GM19397 (cell line): ENCODE measurements around the gene DEFB108B.
"Not testable (repeated sequence)": the region's sequence is repeated elsewhere in the genome, so short reads cannot be mapped to it uniquely, and the experiment has no call there.

Experiments used
- ATAC-seq: cut with Tn5 transposase; IDR thresholded peaks from one replicate; pipeline ENCODE4 v1.9.1; 2021; ENCODE audit warnings: mild to moderate bottlenecking, moderate library complexity; ENCODE audit not compliant: unreplicated experiment

Gene DEFB108B, protein sequence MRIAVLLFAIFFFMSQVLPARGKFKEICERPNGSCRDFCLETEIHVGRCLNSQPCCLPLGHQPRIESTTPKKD

DNA sequence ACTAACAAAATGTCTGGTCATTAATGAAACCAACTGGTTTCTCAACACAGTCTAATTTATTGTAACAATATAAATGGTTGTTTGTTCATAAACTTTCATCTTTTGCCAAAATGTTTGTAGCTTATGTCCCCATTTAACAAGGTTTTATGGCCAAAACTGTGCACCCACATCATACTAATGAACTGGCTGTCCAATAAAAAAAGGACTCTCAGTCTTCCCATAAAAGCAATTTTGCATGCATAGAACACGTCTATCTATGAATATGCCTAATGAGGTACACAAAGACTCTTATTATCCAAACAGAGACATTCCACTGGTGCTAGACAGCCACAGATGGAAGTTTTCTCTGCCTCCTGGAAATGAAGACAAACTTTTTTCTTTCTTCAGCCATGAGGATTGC is at the start of gene DEFB108B:
DEFB108B (plus strand) TSS at position 390 of the 400 bp plus-strand sequence; CDS start at position 390, 0 bp downstream.
- not testable (repeated sequence) for ATAC-seq

DNA sequence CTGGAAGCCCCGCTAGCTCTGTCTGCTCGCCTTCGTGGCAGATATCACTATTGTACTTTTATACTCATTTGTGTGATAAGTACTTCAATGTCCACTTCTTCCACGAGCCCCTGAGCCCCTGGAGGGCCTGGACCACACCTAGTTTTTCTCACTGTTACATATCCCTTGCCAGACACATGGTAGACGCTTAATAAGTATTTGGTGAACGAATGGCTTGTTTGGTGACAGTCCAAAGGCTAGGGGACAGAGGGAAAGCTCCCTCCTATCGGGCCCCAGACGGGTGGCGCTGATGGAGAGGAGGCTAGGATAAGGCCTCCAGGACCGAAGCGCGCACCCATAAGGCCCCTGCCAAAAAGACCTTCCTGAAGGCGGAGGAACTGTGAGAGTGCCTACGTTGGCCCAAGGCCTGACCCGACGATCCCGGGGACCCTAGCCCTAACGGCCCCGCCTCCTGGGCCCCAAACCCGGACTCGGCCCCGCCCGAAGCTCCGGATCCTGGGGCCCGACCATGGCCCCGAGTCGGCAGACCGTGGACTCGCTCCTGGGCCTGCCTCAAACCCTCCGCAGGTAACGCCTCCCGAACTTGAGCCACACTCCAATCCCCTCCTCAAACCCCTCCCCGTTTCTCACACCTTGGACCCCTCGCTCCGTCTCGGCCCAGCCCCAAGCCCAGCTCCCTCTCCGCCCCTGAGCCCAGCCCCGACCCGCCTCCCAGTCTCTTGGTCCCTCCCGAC is 46.7 kb upstream of the DEFB108B start:
- peak; percentile 42 for ATAC-seq

DNA sequence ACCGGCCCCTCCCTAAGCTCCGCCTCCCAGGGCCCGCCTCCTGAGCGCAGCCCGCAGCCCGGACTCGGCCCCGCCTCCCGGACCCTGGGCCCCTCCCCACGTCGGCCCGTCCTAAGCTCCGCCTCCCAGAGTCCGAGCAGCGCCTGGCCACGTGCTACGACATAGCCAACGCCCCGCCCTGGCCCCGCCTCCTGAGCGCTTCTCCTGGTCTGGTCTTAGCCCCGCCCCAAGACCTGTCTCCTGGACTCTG is 46.2 kb upstream of the DEFB108B start:
- ATAC-seq, result peak; percentile 97

DNA sequence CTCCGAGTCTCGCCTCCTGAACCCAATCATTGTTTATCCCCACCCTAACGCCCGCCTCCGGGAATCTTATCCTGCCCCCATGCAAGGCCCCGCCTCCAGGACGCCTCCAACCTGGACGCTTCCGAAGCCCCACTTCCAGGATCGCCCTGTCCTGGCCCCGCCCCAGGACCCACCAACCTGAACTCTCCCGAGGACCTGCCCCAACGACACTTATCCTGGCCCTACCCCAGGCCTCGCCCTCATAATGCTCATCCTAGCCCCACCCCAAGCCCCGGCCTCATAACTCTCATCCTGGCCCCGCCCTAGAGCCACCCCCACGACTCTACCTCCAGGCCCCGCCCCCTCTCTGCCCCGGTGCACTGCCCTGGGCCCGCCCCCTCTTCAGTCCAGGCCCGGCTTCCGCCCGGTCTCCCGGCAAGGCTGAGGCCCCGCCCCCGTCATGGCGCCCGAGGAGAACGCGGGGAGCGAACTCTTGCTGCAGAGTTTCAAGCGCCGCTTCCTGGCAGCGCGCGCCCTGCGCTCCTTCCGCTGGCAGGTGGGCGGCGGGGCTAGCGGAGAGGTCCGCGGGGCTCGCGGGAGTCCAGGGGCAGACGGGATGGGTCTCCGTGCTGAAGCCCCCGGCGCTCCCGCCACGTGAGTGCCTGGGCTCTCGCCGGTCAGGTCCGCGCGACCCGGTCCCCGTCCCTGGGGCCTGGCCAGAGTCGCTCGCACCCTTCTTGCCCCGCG is 45.7 kb upstream of the DEFB108B start:
- peak; percentile 82 for ATAC-seq

DNA sequence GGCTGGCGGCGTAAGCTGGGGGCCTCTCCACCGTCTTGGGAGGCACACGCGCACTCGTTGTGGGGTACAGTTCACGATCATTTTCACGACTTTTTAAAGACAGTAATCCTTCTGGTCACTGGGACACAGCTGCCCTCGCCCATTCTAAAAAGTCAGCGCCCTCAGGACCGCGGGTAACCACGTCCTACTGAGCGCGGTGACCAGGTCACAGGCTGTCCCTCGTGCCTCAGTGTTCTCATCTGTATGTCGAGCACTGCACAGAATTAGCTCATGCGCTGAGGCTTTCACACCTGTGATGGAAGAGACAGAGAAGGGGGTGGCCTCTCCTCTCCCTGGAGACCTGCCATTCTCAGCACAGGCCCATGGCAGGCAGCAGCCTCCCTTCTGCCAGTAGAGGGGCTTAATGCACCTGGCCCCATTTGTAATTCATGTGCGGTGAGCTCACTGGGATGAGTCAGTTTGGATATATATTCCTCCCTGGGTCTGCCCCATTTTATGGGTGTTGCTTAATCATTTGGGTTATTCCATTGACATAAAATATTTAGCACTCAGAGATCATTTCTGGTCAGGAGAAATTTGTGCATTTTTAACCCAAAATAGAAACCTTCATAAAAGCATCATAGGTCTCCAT is 45.1 kb upstream of the DEFB108B start:
- not testable (repeated sequence) for ATAC-seq

DNA sequence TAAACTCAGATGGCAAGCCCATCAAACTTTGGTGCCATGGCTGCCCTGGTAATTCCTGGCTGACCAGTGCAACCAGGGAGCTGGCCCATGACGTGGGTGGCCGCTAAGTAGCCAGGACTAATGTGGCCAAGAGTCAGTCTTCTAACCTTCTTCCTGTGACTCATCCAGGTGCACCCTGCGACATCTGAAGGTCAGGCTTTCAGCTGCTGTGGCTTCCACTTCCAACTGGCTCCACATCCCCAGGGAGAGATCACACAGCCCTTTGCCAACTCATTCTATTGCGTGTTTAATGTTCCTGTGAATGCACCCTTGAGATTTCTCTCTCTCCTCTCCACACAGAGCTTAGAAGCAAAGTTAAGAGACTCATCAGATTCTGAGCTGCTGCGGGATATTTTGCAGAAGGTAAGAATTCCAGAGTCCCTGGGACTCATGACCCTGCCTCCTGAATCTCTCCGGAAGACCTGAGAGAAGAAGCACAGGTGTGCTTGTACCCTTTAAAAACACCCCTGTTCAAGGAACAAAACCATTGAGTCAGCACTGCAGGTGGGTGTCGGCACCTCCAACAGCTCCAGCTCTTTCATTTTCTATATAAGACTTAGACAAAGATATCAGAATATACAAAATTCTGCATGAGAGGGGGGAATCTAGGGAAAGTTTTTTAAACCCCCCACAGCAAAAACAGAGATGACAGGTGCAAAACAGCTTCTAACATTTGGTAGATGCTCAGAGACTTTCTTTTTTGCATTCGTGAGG is 43.4 kb upstream of the DEFB108B start:
- ATAC-seq, result not testable (repeated sequence)

DNA sequence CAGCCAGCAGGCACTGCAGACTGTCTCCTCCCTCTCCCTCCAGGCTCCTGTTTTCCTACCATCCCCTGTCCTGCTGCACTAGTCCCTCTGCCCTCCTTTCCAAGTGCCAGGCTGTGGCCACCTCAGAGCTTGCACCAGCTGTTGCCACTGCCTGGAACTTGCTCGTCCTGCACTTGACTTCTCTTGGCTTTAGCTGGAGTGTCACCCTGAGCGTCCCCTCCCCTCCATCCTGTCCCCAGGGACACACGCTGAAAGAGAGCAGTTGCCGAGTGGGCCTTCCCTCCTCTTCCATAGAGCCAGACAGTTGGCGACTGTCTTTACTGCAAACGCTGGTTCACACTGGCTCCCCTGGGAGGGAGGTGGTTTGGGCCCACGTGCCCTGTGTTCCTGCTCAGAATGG is 41.9 kb upstream of the DEFB108B start:
- ATAC-seq, result not testable (repeated sequence)

DNA sequence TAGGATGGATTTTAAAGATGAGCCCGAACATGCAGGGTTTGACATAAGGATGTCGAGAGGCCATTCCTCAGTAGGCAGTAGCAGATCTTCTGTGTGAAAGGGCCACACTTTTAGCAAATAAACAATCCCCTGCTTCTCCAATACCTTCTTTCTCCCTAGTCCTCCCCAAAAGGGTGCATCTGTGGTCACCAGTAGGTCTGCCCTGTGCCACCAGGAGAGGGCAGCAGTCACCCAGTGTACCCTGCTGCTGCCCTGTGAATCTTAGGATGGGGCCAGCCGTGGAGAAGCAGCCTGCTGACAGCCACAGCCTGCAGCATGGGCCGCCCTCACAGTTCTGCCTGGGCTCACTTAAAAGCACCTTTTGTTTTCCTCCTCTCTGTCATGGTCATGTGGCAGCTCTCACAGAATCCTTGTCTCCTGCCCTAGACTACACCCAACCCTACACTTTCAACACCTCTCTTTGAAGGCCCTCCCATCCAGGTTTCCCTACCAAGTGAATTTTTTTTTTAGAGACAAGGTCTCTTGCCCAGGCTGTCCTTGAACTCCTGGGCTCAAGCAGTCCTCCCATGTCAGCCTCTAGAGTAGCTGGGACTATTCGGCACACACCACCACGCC is 40.3 kb upstream of the DEFB108B start:
- ATAC-seq, result not testable (repeated sequence)

DNA sequence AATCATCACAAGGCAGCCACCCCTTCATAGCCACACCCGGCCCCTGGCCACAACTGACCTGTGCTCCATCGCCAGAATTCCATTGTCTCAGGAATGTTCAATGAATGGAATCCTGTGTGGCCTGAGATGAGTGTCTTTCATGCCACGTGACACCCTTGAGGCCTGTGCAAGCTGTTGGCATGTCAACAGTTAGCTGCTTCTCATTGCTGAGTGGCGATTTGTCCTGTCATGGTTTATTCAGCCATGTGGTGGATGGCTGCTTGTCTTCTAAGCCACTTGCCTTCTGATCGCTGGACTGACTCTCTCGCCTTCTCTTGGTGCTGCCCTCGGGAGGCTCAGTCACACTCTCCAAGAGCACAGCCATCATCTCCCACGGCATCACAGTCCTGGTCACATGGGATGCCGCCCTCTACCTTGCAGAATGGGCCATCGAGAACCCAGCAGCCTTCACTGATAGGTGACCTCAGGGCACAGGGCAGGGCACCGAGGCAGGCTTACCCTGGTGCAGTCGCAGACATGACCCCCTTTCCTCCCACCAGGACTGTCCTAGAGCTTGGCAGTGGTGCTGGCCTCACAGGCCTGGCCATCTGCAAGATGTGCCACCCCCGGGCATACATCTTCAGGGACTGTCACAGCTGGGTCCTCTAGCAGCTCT is 38.5 kb upstream of the DEFB108B start:
- ATAC-seq, result not testable (repeated sequence)

DNA sequence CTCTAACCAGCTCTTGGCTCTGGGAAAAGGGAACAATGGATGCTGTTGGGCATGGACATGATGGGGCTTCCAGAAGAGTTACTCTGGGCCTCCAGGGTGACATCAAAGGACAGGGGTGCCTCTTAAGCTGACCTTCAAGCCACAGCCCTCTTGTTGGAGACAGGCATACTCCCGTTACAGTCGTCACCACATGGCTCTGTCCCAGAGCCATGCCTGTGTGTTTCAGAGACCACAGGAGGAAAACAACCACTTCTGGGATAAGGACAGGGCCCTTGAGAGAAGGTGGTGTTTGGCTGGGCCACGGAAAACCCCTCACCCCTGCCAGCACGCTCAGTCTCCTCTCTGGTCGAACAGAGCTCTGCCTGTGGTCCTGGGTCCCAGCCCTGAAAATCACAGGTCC is 37.8 kb upstream of the DEFB108B start:
- not testable (repeated sequence) for ATAC-seq

DNA sequence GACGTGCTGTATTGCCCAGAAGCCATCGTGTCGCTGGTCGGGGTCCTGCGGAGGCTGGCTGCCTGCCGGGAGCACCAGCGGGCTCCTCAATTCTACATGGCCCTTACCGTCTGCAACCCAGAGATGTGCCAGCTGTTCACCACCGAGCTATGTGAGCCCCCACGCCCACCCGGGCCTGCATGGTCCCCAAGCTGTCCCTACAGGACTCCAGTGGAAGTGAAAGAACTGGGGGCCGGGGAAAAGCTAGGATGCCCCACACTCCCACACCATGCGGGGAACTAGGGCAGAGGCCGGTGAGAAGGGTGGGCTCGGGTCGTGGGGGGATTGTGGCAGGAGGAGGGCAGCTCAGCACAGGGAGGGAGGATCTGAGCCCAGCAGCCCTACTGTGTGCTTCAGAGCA is 37.0 kb upstream of the DEFB108B start:
- not testable (repeated sequence) for ATAC-seq

DNA sequence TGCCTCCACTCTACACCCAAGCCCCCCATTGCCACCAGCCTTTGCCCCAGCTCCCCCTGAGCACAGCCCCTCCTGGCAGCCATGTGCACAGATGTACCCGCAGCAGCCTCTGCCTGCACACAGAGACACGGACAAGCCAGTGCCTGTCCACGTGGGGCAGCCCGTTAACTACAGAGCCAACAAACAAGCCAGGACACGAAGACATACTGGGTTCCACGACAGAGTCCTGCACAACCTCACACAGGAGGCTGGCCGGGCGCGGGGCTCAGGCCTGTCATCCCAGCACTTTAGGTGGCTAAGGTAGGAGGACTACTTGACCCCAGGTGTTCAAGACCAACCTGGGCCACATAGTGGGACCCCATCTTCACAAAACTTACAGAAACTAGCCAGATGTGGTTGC is 36.2 kb upstream of the DEFB108B start:
- ATAC-seq, result not testable (repeated sequence)

DNA sequence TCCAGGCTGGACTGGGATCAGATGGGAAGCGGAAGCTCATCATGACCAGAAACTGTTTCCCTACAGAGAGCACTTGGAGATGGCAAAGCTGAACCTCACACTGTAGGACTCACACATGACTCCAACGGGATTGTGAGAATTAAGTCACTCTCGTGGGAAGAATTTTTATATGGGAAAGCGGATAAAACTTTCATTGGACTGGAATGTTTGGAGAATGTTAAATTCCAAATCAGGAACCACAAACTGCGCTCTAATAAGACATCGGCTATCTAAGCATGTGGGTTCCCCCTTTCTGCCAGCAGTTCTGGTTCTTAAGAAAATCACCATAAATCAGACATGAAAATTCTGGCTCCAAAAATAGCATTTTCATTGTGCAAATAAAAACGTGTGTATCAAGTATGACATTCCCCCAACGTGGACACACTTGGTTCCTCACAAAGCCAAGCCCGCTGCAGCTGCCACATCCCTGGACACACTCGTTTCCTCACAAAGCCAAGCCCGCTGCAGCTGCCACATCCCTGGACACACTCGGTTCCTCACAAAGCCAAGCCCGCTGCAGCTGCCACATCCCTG is 33.4 kb upstream of the DEFB108B start:
- ATAC-seq, result not testable (repeated sequence)

DNA sequence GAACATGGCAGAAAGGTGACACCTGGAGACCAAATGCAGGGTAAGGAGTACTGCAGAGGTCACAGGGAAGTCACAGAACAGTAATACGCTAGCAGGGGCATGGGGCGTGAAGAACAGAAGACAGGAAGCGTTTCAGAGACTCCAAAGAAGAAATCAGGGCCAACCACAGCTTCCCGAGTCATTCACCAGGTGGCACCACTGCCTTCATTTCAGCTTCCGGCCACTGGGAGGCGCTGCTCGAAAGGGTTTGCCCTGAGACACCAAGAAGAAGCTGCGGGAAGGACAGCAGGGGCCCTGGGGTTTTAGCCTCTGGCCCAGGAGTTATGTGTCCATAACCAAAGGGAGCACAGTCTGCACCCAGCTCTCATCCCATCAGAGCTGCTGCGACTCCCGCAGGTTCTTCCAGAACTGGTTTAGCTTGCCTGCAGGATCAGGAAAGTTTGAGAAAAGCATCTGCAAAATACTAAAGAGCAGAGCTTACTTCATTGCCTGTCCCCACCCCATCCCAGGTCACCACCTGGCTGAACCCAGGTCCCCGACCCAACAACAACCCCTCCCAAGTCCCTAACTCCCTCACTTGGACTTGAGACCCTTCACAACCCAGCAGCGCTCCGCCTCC is 32.6 kb upstream of the DEFB108B start:
- not testable (repeated sequence) for ATAC-seq

DNA sequence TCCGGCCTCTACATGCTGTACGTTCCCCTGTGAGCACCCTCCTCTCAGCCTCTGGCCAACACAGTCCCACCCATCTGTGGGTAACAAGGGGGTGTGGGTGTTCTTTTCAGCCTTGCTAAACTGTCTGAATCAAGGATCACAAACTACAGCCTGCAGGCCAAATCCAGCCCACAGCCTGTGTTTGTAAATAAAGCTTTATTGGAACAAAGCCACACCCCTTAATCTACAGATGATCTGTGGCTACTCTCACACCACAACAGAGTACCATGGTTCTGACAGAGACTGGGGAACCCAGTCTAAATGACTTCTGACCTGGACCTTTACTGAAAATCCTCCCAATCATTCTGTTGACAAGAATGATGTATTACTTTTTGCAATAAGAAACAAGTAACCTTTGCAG is 32.0 kb upstream of the DEFB108B start:
- not testable (repeated sequence) for ATAC-seq

DNA sequence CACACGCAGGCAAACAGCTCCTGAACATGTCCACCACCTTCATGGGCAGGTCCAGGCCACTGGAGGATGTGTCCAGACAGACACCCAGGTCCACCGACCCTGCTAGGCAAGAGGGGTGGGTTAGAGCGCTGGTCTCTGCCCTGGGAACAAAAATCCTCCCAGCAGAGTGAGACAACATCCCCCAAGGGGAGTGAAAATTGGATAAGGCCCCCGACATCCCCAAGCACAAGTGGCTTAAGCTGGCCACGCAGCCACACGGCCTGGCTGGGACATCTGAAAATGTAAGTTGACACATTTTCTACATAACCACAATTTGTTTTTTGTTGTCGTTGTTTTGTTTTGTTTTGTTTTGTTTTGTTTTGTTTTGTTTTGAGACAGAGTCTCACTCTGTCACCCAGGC is 30.1 kb upstream of the DEFB108B start:
- ATAC-seq, result not testable (repeated sequence)

DNA sequence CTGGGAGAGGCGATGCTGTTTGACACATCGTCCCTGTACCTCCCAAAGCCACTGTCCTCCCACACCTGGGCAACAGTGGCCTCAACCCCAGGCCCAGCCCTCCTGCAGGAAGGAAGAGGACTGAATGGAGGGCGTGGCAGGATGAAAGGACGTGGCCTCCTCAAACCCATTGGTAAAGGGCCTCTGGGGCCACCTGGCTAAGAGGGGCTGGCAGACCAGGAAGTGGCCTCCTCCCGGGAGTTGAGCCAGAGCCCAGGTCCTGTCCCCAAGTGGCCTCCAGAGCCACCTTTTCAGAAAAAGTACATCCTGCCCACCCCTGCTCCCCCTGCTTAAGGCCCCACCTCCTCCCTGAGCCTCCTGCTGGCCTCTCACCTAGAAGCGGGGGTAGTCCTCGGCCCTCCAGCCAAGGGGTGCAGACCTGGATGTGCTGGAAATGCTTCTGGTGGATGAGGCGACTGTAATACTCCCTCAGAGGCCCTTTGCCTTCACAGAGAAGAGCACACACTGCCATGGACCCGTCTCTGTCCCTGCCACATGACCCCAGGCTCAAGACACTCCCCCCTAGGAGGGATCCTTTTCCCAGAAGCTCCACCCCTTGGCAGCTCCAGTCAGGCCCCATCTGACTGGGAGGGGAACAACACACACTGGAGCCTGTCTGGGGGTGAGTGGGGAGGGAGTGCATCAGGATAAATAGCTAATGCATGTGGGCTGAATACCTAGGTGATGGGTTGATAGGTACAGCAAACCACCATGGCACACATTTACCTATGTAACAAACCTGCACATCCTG is 28.6 kb upstream of the DEFB108B start:
- ATAC-seq, result not testable (repeated sequence)

DNA sequence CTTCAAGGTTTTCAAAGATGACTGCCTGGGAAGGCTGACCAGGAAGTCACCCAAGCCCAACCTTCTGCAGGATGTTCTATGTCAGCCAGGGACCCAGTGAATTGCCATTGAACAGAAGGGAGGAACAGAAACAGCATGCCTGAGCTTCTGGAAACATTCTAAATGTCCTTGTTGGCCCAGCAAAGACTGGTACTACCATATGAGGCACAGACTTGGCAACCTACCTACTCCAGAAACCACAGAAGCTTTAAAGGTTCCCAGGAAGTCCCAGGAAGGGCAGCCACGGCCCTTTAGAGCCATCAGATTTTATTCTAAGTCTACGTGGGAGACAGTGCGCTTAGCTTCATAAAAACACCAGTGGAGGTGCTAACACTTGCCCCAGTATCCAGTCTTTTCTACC is 20.5 kb upstream of the DEFB108B start:
- ATAC-seq, result not testable (repeated sequence)
